Measurements from ENCODE around the gene SMNDC1. TPM values are rescaled to one million over a fixed set of nuclear protein-coding genes. Genes with fewer than 3 reads are reported as not detected.

The SMNDC1 gene
- total RNA-seq, 2 experiments from 2014 or later: 39.7 to 42.4 TPM

DNA sequence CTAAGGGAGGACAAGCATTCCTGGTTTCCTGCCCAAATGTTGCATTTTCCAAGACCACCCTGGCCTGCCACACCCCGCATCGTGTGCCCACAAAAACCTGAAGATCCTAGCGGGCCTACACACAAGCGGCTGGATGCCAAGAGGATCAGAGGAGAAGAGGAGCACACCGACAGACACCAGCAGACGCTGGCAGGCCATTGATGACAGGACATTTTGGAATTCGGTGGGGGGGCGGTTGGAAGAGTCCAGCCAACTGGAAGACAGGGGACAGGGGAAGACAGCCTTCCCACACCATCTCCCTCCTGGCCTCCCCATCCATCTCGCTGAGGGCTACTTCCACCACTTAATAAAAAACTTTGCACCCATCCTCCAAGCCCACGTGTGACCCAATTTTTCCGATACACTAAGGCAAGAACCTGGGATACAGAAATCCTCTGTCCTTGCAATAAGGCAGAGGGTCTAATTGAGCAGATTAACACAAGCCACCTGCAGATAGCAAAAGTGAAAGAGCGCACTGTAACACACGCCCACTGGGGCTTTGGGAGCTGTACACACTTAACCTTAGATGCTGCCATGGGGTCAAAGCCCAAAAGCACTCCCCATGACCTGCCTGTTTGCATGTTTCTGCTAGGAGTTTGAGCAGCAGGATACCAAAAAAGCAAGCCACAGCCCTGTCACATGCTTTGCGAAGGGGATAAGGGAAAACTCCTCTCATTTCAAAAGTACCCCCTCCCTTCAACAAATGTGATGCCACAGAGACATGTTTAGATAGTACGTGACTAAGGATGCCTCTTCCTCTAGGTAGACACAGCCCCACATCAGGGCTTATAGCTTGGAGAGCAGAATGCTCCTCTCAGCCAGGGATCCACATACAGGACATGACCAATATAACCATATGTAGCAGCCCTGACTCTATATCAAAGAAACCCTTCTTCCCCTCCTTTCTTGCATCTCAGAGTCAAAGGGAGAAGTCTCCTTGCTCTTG is 13.4 kb upstream of the SMNDC1 start:
- no peak overlapping the region for H3K4me3 Mint-ChIP-seq
- no peaks in the 10 kb centered on the region for H3K36me3 Mint-ChIP-seq (ENCODE audit: low read depth)
- ChIA-PET CTCF (interaction anchor here (0.9 kb wide), 1 partner anchor 282 kb away, joined by 3 read pairs; no protein-coding TSS in a partner anchor), POLR2A (no interaction called here)
- H3K27ac Mint-ChIP-seq: no peak overlapping the region
- H3K27me3 Mint-ChIP-seq: peaks cover 6% of the 10 kb centered on the region
- intact Hi-C loops (cut with micrococcal nuclease): no loop called here
- peak; percentile 35 for DNase-seq
- TF ChIP-seq CTCF (IDR thresholded peaks at IDR 0.05): no peak
- ATAC-seq: peak; percentile 56
- H3K9me3 Mint-ChIP-seq: peaks cover 4% of the 10 kb centered on the region
- peaks cover 6% of the 10 kb centered on the region for H3K4me1 Mint-ChIP-seq (ENCODE audit: low read depth)

- no peak for ATAC-seq
- Mint-ChIP-seq H3K4me3 (no peak overlapping the region), H3K27me3 (peaks cover 6% of the 10 kb centered on the region), H3K27ac (no peak overlapping the region), H3K36me3 (ENCODE audit: low read depth) (no peaks in the 10 kb centered on the region), H3K4me1 (ENCODE audit: low read depth) (peaks cover 26% of the 10 kb centered on the region), H3K9me3 (no peaks in the 10 kb centered on the region)
- ChIA-PET POLR2A (interaction anchor here (1.0 to 1.5 kb wide), 2 partner anchors 183 to 190 kb away, joined by 4 to 6 read pairs; no protein-coding TSS in a partner anchor), CTCF (interaction anchor here (0.7 to 2.1 kb wide), 6 partner anchors 41 to 311 kb away, joined by 3 to 12 read pairs (median 4); no protein-coding TSS in a partner anchor)
- DNase-seq: no peak
- intact Hi-C loops (cut with micrococcal nuclease): loop anchor here (5.0 kb wide), 2 partner anchors 109 to 189 kb away; no protein-coding TSS in a partner anchor
- no peak for TF ChIP-seq CTCF (IDR thresholded peaks at IDR 0.05)
Observed at GRCh38 chr10:110313674-110314073, 9.0 kb upstream of the SMNDC1 start.

GRCh38 chr10:110312206-110312605 is 7.5 kb upstream of the SMNDC1 start:
- CTCF ChIA-PET: interaction anchor here (0.8 to 2.1 kb wide), 8 partner anchors 26 to 296 kb away, joined by 3 to 8 read pairs (median 4); no protein-coding TSS in a partner anchor

GRCh38 chr10:110311357-110311949 is 6.7 kb upstream of the SMNDC1 start:
- no peaks in the 10 kb centered on the region for H3K9me3 Mint-ChIP-seq
- intact Hi-C loops (cut with micrococcal nuclease): loop anchor here (2.0 to 5.0 kb wide), 3 partner anchors 111 to 235 kb away; no protein-coding TSS in a partner anchor
- H3K27me3 Mint-ChIP-seq: peaks cover 6% of the 10 kb centered on the region
- H3K4me1 Mint-ChIP-seq (ENCODE audit: low read depth): peaks cover 20% of the 10 kb centered on the region
- no peak overlapping the region for H3K27ac Mint-ChIP-seq
- H3K36me3 Mint-ChIP-seq (ENCODE audit: low read depth): no peaks in the 10 kb centered on the region
- CTCF ChIA-PET: interaction anchor here (1.0 to 2.4 kb wide), 13 partner anchors 9 to 288 kb away, joined by 3 to 22 read pairs (median 4); no protein-coding TSS in a partner anchor
- H3K4me3 Mint-ChIP-seq: no peak overlapping the region
- ATAC-seq (peak; percentile 67), DNase-seq (peak; percentile 56)
- POLR2A ChIA-PET: no interaction called here
- TF ChIP-seq CTCF (IDR thresholded peaks at IDR 0.05): peak; percentile 64

More at GRCh38 chr10:110312206-110312605, 7.5 kb upstream of the SMNDC1 start:
- Mint-ChIP-seq H3K4me3 (no peak overlapping the region), H3K4me1 (ENCODE audit: low read depth) (peaks cover 20% of the 10 kb centered on the region), H3K36me3 (ENCODE audit: low read depth) (no peaks in the 10 kb centered on the region), H3K9me3 (no peaks in the 10 kb centered on the region), H3K27me3 (peaks cover 6% of the 10 kb centered on the region), H3K27ac (no peak overlapping the region)
- TF ChIP-seq CTCF (IDR thresholded peaks at IDR 0.05): no peak
- POLR2A ChIA-PET: interaction anchor here (1.0 kb wide), 1 partner anchor 237 kb away, joined by 3 read pairs; no protein-coding TSS in a partner anchor
- intact Hi-C loops (cut with micrococcal nuclease): loop anchor here (5.0 kb wide), 2 partner anchors 110 to 190 kb away; no protein-coding TSS in a partner anchor
- no peak for DNase-seq
- ATAC-seq: no peak

Data from activated CD8-positive, alpha-beta T cell treated with anti-CD3 and anti-CD28 coated beads for 36 hours (primary cell).